ENCODE data around the gene ADM2. TPM values are rescaled to one million over a fixed set of nuclear protein-coding genes. Genes with fewer than 3 reads are reported as not detected.

ADM2 gene
- total RNA-seq, 1 donor from 2014 or later = 3.7 TPM

DNA sequence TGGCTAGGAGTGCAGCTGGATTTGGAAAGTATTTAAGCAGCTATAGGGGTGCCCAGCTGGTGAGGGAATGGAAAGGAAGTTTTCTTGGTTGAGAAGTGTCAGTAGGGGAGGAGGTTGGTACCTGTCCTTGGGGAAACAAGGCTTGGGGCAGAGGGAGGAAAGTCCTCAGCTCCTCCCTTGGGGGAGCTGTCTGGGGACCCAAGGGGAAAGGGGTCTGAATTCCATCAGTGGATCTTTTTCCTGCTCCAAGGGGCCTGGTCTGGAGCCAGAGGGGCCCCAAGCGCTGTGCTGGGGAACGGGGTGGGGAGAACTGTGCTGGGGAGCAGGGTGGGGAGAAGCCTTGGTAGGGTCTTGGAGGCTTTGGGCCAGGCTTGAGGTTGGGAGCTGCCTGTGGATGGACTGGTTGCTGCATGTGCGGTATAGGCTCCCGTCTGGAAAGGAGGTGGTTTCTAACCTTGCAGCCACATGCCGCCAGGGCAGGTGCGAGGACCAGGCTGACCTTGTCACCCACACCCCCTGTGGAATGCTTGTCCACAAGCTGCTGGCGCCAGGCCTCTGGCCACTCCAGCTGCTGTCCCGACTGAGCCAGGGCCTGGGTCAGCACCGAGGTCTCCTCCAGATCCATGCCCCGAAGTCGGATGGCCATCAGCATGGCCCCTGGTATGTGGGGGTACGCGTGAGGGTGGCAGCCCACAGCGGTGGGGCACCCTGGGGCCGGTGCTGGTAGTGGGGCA is 47.5 kb downstream of the ADM2 start:
- Histone ChIP-seq H3K4me3 (ENCODE audit: low read depth, low read length) (peak overlapping the region; percentile 78), H3K27me3 (ENCODE audit: control insufficient read depth, insufficient read depth, low read length) (no peaks in the 10 kb centered on the region), H3K36me3 (ENCODE audit: control insufficient read depth, insufficient read depth, low read length) (peaks cover 11% of the 10 kb centered on the region)
- TF ChIP-seq, protein P1, sequence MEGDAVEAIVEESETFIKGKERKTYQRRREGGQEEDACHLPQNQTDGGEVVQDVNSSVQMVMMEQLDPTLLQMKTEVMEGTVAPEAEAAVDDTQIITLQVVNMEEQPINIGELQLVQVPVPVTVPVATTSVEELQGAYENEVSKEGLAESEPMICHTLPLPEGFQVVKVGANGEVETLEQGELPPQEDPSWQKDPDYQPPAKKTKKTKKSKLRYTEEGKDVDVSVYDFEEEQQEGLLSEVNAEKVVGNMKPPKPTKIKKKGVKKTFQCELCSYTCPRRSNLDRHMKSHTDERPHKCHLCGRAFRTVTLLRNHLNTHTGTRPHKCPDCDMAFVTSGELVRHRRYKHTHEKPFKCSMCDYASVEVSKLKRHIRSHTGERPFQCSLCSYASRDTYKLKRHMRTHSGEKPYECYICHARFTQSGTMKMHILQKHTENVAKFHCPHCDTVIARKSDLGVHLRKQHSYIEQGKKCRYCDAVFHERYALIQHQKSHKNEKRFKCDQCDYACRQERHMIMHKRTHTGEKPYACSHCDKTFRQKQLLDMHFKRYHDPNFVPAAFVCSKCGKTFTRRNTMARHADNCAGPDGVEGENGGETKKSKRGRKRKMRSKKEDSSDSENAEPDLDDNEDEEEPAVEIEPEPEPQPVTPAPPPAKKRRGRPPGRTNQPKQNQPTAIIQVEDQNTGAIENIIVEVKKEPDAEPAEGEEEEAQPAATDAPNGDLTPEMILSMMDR (IDR thresholded peaks at IDR 0.05; ENCODE audit: insufficient read depth, low read length, severe bottlenecking) = no peak
- FAIRE-seq (no peak), DNase-seq (ENCODE audit: low read depth) (no peak)

GRCh38 chr22:50529416-50529896 is 48.1 kb downstream of the ADM2 start:
- no peaks in the 10 kb centered on the region for H3K27me3 ChIP-seq (ENCODE audit: control insufficient read depth, insufficient read depth, low read length)
- TF ChIP-seq, protein P1 (IDR thresholded peaks at IDR 0.05; ENCODE audit: insufficient read depth, low read length, severe bottlenecking) = no peak
- H3K4me3 ChIP-seq (ENCODE audit: low read depth, low read length) = peak overlapping the region; percentile 78
- DNase-seq (ENCODE audit: low read depth) (no peak), FAIRE-seq (no peak)
- H3K36me3 ChIP-seq (ENCODE audit: control insufficient read depth, insufficient read depth, low read length) = peaks cover 8% of the 10 kb centered on the region

- Histone ChIP-seq H3K36me3 (ENCODE audit: control insufficient read depth, insufficient read depth, low read length) (peaks cover 6% of the 10 kb centered on the region), H3K4me3 (ENCODE audit: low read depth, low read length) (peak within 1 kb of the TSS; percentile 78), H3K27me3 (ENCODE audit: control insufficient read depth, insufficient read depth, low read length) (no peaks in the 10 kb centered on the region)
- FAIRE-seq = no peak
- TF ChIP-seq, protein P1 (IDR thresholded peaks at IDR 0.05; ENCODE audit: insufficient read depth, low read length, severe bottlenecking) = no peak
- DNase-seq (ENCODE audit: low read depth) = peak; percentile 52
Observed at GRCh38 chr22:50529897-50530579, 48.7 kb downstream of the ADM2 start, which contains the start of gene TYMP. TSS of gene TYMP (minus strand) at chr22:50530012. CDS start at chr22:50529709, 303 bp downstream.

- TF ChIP-seq, protein P1 (IDR thresholded peaks at IDR 0.05; ENCODE audit: insufficient read depth, low read length, severe bottlenecking) = no peak
- DNase-seq (ENCODE audit: low read depth) (no peak), FAIRE-seq (no peak)
- peaks cover 6% of the 10 kb centered on the region for H3K36me3 ChIP-seq (ENCODE audit: control insufficient read depth, insufficient read depth, low read length)
- H3K4me3 ChIP-seq (ENCODE audit: low read depth, low read length) = peak overlapping the region; percentile 78
- no peaks in the 10 kb centered on the region for H3K27me3 ChIP-seq (ENCODE audit: control insufficient read depth, insufficient read depth, low read length)
Observed at GRCh38 chr22:50530580-50530876, 49.2 kb downstream of the ADM2 start.

GRCh38 chr22:50530877-50531545 is 49.7 kb downstream of the ADM2 start:
- TF ChIP-seq, protein P1 (IDR thresholded peaks at IDR 0.05; ENCODE audit: insufficient read depth, low read length, severe bottlenecking) = no peak
- no peak for FAIRE-seq
- Histone ChIP-seq H3K4me3 (ENCODE audit: low read depth, low read length) (peak overlapping the region; percentile 78), H3K27me3 (ENCODE audit: control insufficient read depth, insufficient read depth, low read length) (no peaks in the 10 kb centered on the region), H3K36me3 (ENCODE audit: control insufficient read depth, insufficient read depth, low read length) (peaks cover 6% of the 10 kb centered on the region)
- peak; percentile 76 for DNase-seq (ENCODE audit: low read depth)
